Measurements from ENCODE around the gene PSMD3. TPM values are rescaled to one million over a fixed set of nuclear protein-coding genes. Genes with fewer than 3 reads are reported as not detected.
"Not testable (repeated sequence)": the region's sequence is repeated elsewhere in the genome, so short reads cannot be mapped to it uniquely, and the experiment has no call there.

PSMD3 gene
- total RNA-seq, 2 donors from 2014 or later: 68.8 to 74.2 TPM

GRCh38 chr17:40004712-40005111 lies 24.1 kb downstream of the PSMD3 start:
- no peak for TF ChIP-seq CTCF (IDR thresholded peaks at IDR 0.05)
- DNase-seq (ENCODE audit: low spot score) (no peak), ATAC-seq (ENCODE audit: insufficient number of reproducible peaks, low FRiP score, low read depth) (no peak)
- no peaks in the 10 kb centered on the region for H3K4me1 ChIP-seq (ENCODE audit: control insufficient read depth in 1 of 2, low read depth in 2 of 2)
- no peak overlapping the region for H3K27ac ChIP-seq
- no peak overlapping the region for H3K4me3 ChIP-seq
- no peaks in the 10 kb centered on the region for H3K27me3 ChIP-seq (replicated peaks; ENCODE audit: insufficient read depth)
- no peaks in the 10 kb centered on the region for H3K9me3 ChIP-seq
- H3K36me3 ChIP-seq: no peaks in the 10 kb centered on the region

GRCh38 chr17:40005520-40005919 lies 24.9 kb downstream of the PSMD3 start:
- Histone ChIP-seq H3K27me3 (replicated peaks; ENCODE audit: insufficient read depth) (no peaks in the 10 kb centered on the region), H3K27ac (no peak overlapping the region), H3K4me1 (ENCODE audit: control insufficient read depth in 1 of 2, low read depth in 2 of 2) (no peaks in the 10 kb centered on the region), H3K4me3 (no peak overlapping the region), H3K36me3 (no peaks in the 10 kb centered on the region), H3K9me3 (no peaks in the 10 kb centered on the region)
- no peak for TF ChIP-seq CTCF (IDR thresholded peaks at IDR 0.05)
- no peak for DNase-seq (ENCODE audit: low spot score)
- no peak for ATAC-seq (ENCODE audit: insufficient number of reproducible peaks, low FRiP score, low read depth)

- not testable (repeated sequence) for H3K36me3 ChIP-seq, H3K27ac ChIP-seq, H3K9me3 ChIP-seq
Measured at GRCh38 chr17:40010946-40011500, 30.4 kb downstream of the PSMD3 start.

GRCh38 chr17:40012017-40012647 lies 31.5 kb downstream of the PSMD3 start:
- not testable (repeated sequence) for H3K4me3 ChIP-seq; H3K27ac ChIP-seq; ATAC-seq (ENCODE audit: insufficient number of reproducible peaks, low FRiP score, low read depth); H3K27me3 ChIP-seq (replicated peaks; ENCODE audit: insufficient read depth); DNase-seq (ENCODE audit: low spot score); H3K36me3 ChIP-seq; H3K9me3 ChIP-seq; H3K4me1 ChIP-seq (ENCODE audit: control insufficient read depth in 1 of 2, low read depth in 2 of 2)

More at GRCh38 chr17:40010946-40011500, 30.4 kb downstream of the PSMD3 start:
- H3K27me3 ChIP-seq (replicated peaks; ENCODE audit: insufficient read depth); ATAC-seq (ENCODE audit: insufficient number of reproducible peaks, low FRiP score, low read depth); DNase-seq (ENCODE audit: low spot score); H3K4me1 ChIP-seq (ENCODE audit: control insufficient read depth in 1 of 2, low read depth in 2 of 2); H3K4me3 ChIP-seq: not testable (repeated sequence)

- no peaks in the 10 kb centered on the region for H3K9me3 ChIP-seq
- no peak overlapping the region for H3K27ac ChIP-seq
- peaks cover 7 to 27% of the 10 kb centered on the region in 2 donors for H3K4me1 ChIP-seq (ENCODE audit: control insufficient read depth in 1 of 2, low read depth in 2 of 2)
- H3K27me3 ChIP-seq (replicated peaks; ENCODE audit: insufficient read depth): no peaks in the 10 kb centered on the region
- H3K4me3 ChIP-seq: no peak overlapping the region
- H3K36me3 ChIP-seq: no peaks in the 10 kb centered on the region
- TF ChIP-seq CTCF (IDR thresholded peaks at IDR 0.05): no peak
- ATAC-seq (ENCODE audit: insufficient number of reproducible peaks, low FRiP score, low read depth): no peak
- no peak for DNase-seq (ENCODE audit: low spot score)
Measured at GRCh38 chr17:40014375-40014980, 33.9 kb downstream of the PSMD3 start.

Measured in thoracic aorta (tissue), 2 donors.